ENCODE measurements around the gene RP9. TPM values are rescaled to one million over a fixed set of nuclear protein-coding genes. Genes with fewer than 3 reads are reported as not detected.

The RP9 gene
- total and polyA plus RNA-seq, 11 donors = 12.4 to 31.7 (median 18.0) TPM

DNA sequence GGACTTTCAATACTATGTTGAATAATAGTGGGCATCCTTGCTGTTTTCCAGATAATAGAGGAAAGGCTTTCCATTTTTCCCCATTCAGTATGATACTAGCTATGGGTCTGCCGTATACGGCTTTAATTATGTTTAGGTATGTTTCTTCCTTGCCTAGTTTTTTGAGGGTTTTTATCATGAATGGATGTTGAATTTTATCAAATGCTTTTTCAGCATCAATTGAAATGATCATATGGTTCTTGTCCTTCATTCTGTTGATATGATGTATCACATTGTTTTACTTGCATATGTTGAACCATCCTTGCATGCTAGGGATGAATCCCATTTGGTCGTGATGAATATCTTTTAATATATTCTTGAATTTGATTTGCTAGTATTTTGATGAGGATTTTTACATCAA lies 9.2 kb upstream of the RP9 start:
- peaks cover 0 to 17% (median 7%) of the 10 kb centered on the region in 12 donors for H3K9me3 ChIP-seq
- 94 to 95% (median 94%) methylated on average over 3 of the region's 3 CpGs for WGBS, 4 donors
- no peaks in the 10 kb centered on the region for H3K36me3 ChIP-seq
- intact Hi-C loops (cut with DNase I) = no loop called here
- H3K4me3 ChIP-seq = no peak overlapping the region
- no peaks in the 10 kb centered on the region for H3K4me1 ChIP-seq
- no peaks in the 10 kb centered on the region for H3K27me3 ChIP-seq
- no peak for ATAC-seq
- no peak overlapping the region for H3K27ac ChIP-seq
- TF ChIP-seq POLR2A (IDR thresholded peaks at IDR 0.05) = no peak
- TF ChIP-seq, protein P1, sequence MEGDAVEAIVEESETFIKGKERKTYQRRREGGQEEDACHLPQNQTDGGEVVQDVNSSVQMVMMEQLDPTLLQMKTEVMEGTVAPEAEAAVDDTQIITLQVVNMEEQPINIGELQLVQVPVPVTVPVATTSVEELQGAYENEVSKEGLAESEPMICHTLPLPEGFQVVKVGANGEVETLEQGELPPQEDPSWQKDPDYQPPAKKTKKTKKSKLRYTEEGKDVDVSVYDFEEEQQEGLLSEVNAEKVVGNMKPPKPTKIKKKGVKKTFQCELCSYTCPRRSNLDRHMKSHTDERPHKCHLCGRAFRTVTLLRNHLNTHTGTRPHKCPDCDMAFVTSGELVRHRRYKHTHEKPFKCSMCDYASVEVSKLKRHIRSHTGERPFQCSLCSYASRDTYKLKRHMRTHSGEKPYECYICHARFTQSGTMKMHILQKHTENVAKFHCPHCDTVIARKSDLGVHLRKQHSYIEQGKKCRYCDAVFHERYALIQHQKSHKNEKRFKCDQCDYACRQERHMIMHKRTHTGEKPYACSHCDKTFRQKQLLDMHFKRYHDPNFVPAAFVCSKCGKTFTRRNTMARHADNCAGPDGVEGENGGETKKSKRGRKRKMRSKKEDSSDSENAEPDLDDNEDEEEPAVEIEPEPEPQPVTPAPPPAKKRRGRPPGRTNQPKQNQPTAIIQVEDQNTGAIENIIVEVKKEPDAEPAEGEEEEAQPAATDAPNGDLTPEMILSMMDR (IDR thresholded peaks at IDR 0.05) = no peak
- no peak for DNase-seq

DNA sequence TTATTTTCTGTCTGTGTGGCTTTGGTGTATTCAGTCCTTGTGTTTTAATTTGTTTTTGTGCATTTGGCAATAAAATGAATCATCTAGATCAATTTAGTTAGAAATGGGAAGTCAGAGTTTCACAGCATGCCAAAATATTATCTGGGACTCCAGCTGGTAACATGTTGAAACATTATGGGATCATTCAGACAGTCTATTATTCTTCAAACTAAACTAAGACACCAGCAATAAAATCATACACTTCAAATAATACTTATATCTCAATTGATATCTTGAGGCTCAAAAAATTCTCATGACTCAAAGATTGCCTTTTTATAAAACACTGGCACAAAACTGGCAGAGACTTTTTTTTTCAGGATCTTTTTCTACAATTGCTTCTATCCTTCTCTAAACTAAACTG lies 5.8 kb upstream of the RP9 start:
- TF ChIP-seq POLR2A (IDR thresholded peaks at IDR 0.05) = no peak
- TF ChIP-seq, protein P1 (IDR thresholded peaks at IDR 0.05) = no peak
- Histone ChIP-seq H3K9me3 (peaks cover 0 to 17% (median 7%) of the 10 kb centered on the region in 12 donors), H3K4me3 (no peak overlapping the region), H3K27me3 (no peaks in the 10 kb centered on the region), H3K4me1 (peaks cover 0 to 3% (median 0%) of the 10 kb centered on the region in 12 donors), H3K27ac (no peak overlapping the region), H3K36me3 (no peaks in the 10 kb centered on the region)
- ATAC-seq = no peak
- DNase-seq = no peak
- intact Hi-C loops (cut with DNase I) = no loop called here

DNA sequence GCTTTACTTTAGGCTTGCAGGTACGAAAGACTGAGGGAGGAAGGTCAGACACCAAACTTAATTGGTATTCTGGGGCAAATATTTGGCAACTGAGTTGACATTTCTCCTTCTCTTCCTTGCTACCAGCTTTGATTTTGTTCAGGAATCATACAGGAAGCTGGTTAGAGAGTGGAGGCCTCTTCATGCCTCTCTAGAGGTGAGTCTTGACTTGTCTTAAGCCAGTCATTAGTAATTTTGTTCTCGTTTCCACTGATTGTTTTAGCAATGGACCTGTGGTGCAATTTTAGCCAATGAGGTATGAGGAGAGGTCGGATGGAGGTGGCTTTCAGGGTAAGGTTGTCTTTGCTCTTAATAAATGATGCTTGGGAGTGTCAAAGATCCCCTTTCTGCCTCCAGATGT lies 2.4 kb upstream of the RP9 start:
- H3K27me3 ChIP-seq = no peaks in the 10 kb centered on the region
- ATAC-seq (no peak), DNase-seq (no peak)
- TF ChIP-seq POLR2A (IDR thresholded peaks at IDR 0.05) = no peak
- TF ChIP-seq, protein P1 (IDR thresholded peaks at IDR 0.05) = no peak
- H3K9me3 ChIP-seq = no peaks in the 10 kb centered on the region
- H3K4me3 ChIP-seq = no peak overlapping the region
- peaks cover 14 to 29% (median 20%) of the 10 kb centered on the region in 12 donors for H3K4me1 ChIP-seq
- H3K36me3 ChIP-seq = no peaks in the 10 kb centered on the region
- intact Hi-C loops (cut with DNase I) = no loop called here
- 69 to 81% (median 72%) methylated on average over 3 of the region's 3 CpGs for WGBS, 4 donors
- H3K27ac ChIP-seq = no peak overlapping the region

DNA sequence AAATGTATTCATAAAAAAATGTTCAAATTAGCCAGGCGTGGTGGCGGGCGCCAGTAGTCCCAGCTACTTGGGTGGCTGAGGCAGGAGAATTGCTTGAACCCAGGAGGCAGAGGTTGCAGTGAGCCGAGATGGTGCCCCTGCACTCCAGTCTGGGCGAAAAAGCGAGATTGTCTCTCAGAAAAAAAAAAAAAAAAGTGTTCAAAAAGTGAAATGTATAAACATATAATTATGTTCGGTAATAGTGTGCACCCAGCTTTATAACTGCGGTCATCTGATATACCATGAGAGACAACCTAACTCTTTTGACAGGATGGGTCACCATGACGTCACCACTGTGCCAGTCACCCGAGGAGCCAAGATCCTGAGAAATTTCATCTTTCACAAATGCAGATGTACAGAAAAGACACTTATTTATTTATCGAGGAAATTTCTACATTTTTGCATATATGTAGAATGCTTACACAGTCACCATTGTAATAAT lies 594 bp upstream of the RP9 start:
- Histone ChIP-seq H3K27ac (peak overlapping the region in 2 of 12 donors; percentile 56 to 91), H3K27me3 (no peaks in the 10 kb centered on the region), H3K4me3 (peak overlapping the region; percentile 70 to 97 (median 94)), H3K9me3 (no peaks in the 10 kb centered on the region), H3K4me1 (peaks cover 16 to 44% (median 33%) of the 10 kb centered on the region in 12 donors), H3K36me3 (no peaks in the 10 kb centered on the region)
- no peak for DNase-seq
- ATAC-seq = no peak
- intact Hi-C loops (cut with DNase I) = loop anchor here in 7 of 10 donors (2.0 to 10.0 kb wide), 10 partner anchors 47 to 345 kb away; partner anchors contain the start of genes NT5C3A (in 3 of the 7), FKBP9 (in 1 of the 7) and KBTBD2 (in 1 of the 7)
- no peak for TF ChIP-seq POLR2A (IDR thresholded peaks at IDR 0.05)
- TF ChIP-seq, protein P1 (IDR thresholded peaks at IDR 0.05) = no peak
- WGBS, 4 donors = 23 to 29% (median 27%) methylated on average over 11 of the region's 11 CpGs

Data from heart left ventricle (tissue), 16 donors.